SIG-M5 (cell line): ENCODE data around the gene RTRAF.

Experiments
- DNase-seq: peaks from one replicate; lab custom pipeline; 2025; lab: John Stamatoyannopoulos, UW

The RTRAF gene

DNA sequence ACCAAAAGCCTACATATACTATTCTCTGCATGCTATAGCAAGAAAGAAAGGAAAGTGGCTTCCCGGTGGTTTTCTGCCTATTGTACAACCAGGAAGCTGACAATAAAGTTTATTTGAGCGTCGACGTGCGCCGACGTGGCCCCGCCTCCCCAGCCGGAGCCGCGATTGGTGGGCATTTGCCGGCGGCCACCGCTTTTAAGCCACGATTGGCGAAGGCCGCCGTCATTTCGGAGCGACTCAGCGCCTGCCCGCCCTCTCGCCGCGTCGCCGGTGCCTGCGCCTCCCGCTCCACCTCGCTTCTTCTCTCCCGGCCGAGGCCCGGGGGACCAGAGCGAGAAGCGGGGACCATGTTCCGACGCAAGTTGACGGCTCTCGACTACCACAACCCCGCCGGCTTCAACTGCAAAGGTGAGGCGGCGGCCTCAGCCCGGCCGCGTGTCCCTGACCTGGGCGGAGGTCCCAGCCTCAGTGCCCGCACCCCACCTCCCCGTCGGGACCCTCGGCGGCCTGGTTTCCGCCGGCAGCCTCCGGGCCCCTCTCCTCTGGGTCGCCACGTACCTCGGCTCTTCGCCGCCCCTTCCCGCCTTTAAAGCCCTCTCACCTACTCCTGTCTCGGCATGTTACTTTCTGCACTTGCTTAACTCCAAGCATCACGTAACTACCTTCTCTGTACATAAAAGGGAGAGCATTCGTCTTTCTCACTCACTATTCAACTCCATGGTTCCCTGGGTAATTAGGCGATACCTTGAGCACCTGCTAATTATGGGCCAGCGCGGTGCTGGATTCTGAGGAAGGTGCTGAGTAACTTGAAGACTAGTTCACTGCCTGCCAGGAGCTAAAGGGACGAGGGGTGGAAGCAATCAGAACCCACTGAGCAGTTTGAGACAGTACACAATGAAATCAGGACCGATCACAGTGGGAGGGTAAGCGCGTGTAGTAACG is at the start of gene RTRAF:
Gene RTRAF, plus strand, starts transcription at position 254 of the 942 bp plus-strand sequence. Its CDS starts 94 bp downstream, at position 348.
- DNase-seq, result no peak

DNA sequence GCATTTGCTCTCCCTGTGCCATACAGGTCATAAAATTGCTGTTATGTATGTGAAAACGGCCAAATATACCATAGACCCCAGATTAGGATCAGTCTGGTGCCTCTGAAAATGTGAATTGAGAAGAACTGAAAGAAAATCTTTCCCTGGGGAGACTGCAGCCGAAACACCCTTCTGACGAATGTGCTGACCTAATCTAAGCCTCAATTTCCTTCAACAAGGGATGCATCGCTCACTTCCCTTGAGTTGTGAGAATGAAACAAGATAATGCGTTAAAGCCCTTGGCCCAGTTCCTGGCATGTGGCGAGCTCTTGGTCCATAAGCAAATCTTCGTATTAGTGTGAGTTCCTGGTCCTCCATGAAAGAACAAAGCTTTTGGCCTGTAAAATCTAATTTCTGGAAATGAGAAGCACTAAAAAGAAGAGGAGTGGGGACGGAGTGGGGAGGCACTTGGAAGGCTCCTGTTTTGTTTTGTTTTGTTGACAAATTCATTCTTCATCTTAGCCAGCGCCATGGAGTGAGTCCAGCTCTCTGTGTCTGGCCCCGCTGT is 49.5 kb upstream of the RTRAF start:
- no peak for DNase-seq

- no peak for DNase-seq
Observed at GRCh38 chr14:51942971-51943370, 46.4 kb upstream of the RTRAF start.

- no peak for DNase-seq
Observed at GRCh38 chr14:51950007-51950406, 39.3 kb upstream of the RTRAF start.

GRCh38 chr14:51951656-51952055 is 37.7 kb upstream of the RTRAF start:
- DNase-seq, result no peak

DNA sequence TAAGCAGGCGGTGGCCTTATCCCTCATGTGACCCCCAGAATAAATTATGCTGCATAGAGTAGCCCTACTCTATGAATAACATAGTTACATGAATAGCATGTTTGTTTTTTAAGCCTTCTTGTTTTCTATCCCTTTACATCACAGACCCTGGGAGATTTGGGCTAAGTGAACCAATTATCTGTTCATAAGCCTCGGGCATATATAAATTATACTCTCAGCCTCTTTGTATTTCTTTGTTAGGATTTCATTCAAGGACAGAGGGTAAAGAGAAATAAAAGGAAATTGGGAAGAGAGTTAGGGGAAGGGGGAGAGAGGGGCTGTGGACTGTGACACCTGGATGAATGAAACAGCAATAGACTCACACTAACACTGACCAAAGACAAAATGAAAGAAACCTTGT is 35.3 kb upstream of the RTRAF start:
- no peak for DNase-seq

- DNase-seq, result no peak
Observed at GRCh38 chr14:51954657-51955056, 34.7 kb upstream of the RTRAF start.

DNA sequence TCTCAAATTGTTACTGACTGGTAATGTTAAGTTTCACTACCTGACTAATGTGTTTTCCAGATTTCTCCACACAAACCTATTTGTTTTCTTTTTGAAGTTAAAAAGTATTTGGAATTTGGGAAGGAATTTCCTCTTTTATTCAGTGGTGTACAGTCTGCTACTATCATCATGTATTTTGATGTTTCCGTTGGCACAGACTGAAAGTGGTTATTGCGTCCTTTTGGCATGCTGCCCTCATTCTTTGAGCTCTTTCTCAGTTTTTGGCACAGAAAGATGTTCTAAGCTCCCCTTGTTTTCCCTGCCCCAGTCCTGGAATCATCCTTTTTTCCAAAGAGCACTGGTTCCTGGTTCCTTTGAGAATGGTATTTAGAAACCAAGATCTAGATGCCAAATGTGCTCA is 31.4 kb upstream of the RTRAF start:
- no peak for DNase-seq

GRCh38 chr14:51959928-51960327 is 29.4 kb upstream of the RTRAF start:
- DNase-seq, result no peak

GRCh38 chr14:51960866-51961265 is 28.5 kb upstream of the RTRAF start:
- DNase-seq, result no peak

GRCh38 chr14:51962711-51963110 is 26.6 kb upstream of the RTRAF start:
- no peak for DNase-seq

DNA sequence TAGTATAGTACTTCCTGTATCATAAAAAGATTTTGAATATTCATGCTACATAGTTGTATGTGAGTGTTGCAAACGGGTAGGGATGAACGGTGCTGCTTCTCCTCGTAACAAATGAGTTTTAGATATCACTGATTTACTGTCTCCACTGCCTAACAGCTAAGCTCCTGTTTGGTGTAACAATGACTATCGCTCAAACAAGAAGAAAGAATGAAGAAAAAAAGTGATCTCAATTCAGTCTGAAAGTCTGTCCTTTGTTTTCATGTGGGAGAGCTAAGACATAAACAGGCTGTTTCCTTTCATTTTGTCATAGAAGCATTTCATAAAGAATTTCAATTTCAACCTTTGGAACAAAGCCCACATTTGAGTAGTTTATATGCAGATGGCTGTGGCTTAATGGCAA is 26.1 kb upstream of the RTRAF start:
- no peak for DNase-seq

GRCh38 chr14:51967521-51967920 is 21.8 kb upstream of the RTRAF start:
- no peak for DNase-seq

GRCh38 chr14:51969852-51970540 is 19.4 kb upstream of the RTRAF start:
- DNase-seq, result no peak

DNA sequence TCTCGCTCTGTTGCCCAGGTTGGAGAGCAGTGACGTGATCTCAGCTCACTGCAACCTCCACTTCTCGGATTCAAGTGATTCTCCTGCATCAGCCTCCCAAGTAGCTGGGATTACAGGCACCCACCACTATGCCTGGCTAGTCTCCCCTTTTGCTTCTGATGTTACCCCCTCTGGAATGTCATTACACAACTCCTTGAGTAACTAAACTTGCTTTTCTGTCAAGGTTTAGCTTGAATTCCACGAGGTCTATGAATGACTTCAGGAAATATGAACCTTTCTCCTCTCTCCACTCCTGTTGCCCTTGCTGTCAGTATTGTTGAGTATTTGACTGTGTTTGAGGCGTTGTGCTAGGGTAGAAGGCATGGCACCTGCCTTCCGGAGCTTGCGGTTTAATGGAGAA is 16.8 kb upstream of the RTRAF start:
- no peak for DNase-seq

GRCh38 chr14:51977075-51977474 is 12.3 kb upstream of the RTRAF start:
- no peak for DNase-seq

GRCh38 chr14:51978681-51979085 is 10.7 kb upstream of the RTRAF start:
- no peak for DNase-seq

DNA sequence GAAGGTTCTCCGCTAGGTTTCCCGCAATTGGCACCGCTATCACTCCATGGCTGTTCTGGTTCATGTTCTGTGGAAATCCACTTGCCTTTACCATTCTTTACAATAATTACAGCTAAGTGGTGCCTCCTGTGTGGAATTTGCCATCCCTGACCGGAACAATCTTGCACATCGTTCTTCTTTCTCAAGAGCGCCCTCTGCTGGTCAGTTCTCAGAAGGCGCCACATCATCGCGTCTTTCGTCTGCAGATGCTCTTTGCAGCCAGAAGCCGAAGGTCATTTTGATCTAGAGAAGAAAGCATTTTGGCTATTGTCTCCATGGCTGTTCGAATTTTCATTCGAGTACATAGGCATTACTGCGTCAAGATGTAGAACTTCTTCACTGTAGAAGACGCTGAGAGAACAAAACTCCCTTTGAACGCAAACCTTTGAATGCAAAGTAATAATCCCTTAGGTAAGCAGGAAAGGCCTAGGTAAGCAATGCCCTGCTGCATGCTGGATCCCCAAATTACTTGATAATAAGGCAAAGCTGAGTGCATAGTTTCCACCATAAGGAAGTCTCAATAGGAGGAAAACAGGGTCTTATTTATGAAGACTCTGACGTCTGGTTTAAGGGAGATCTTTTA is 10.1 kb upstream of the RTRAF start:
- no peak for DNase-seq

GRCh38 chr14:51981218-51981854 is 8.0 kb upstream of the RTRAF start:
- no peak for DNase-seq

DNA sequence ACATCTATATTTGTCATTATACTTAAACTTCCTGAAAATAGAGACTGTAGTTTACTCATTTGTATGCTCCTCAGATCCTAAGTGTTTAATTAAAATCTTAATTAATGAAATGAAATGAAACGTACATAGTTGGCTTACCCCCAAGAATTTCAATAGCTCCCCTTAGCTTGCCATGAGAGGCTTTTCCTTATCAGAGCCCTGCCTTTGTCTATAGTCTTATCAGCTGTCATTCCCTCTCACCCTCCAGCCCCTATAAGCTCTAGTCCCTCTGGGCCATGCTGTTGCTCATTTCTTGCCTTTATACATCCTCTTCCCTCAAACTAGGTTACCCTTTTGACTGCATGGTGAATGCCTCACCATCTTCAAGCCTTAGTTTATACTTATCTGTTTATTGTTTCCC is 1.1 kb upstream of the RTRAF start:
- no peak for DNase-seq

GRCh38 chr14:51990488-51990887 is 1.1 kb downstream of the RTRAF start:
- DNase-seq, result no peak

- DNase-seq, result no peak
Observed at GRCh38 chr14:51993285-51993920, 4.1 kb downstream of the RTRAF start.
